ENCODE results near the gene ACTN1. TPM values are rescaled to one million over a fixed set of nuclear protein-coding genes. Genes with fewer than 3 reads are reported as not detected.

Gene ACTN1
- polyA plus RNA-seq, 1 of the 3 experiments (the other 2 are of a cell fraction) = 319 TPM

- WGBS (ENCODE audit: low lambda C conversion rate) = 67% methylated on average over 5 of the region's 5 CpGs
- Histone ChIP-seq H3K4me2 (no peak overlapping the region), H3F3A (replicated peaks; ENCODE audit: insufficient read depth) (peaks cover 54% of the 10 kb centered on the region), H3K27me3 (ENCODE audit: insufficient read depth) (no peaks in the 10 kb centered on the region), H3K4me3 (ENCODE audit: low read depth in 2 of 2, low read length in 1 of 2) (no peak overlapping the region), H3K27ac (ENCODE audit: low read depth in 2 of 2, low read length in 1 of 2) (no peak overlapping the region), H3K4me1 (ENCODE audit: control insufficient read depth in 1 of 2, insufficient read depth in 2 of 2, low read depth in 1 of 2, low read length in 1 of 2) (no peaks in the 10 kb centered on the region), H4K20me1 (ENCODE audit: insufficient read depth) (no peaks in the 10 kb centered on the region; the same call in 1 of the 2 replicates), H3K9ac (no peak overlapping the region), H3K9me3 (no peaks in the 10 kb centered on the region), H3K9me2 (no peaks in the 10 kb centered on the region), H3K36me3 (replicated peaks in 1 of 2; ENCODE audit: control insufficient read depth in 1 of 2, insufficient read depth in 2 of 2, low read length in 1 of 2) (peaks cover 72 to 88% of the 10 kb centered on the region in 2 experiments), H3K79me2 (ENCODE audit: insufficient read depth) (peaks cover 6% of the 10 kb centered on the region; the same call in 1 of the 2 replicates), H2AFZ (ENCODE audit: low read depth) (no peak overlapping the region)
- peak; percentile 58 for DNase-seq
- ChIA-PET POLR2A (no interaction called here), CTCF (interaction anchor here (2.0 to 5.4 kb wide), 4 partner anchors 11 to 235 kb away, joined by 5 to 56 read pairs (median 16); no protein-coding TSS in a partner anchor)
- no peak for TF ChIP-seq TCF12 (IDR thresholded peaks at IDR 0.05)
- TF ChIP-seq FOXJ3 (CRISPR knock-in tag; IDR thresholded peaks at IDR 0.05) = no peak
- TF ChIP-seq PBX3 (IDR thresholded peaks at IDR 0.05) = no peak
- TF ChIP-seq FOSL2 (IDR thresholded peaks at IDR 0.05; ENCODE audit: borderline replicate concordance, low read depth) = no peak
- no peak for TF ChIP-seq RAD21 (IDR thresholded peaks at IDR 0.05; ENCODE audit: low read length)
- no peak for TF ChIP-seq GABPA (IDR thresholded peaks at IDR 0.05; ENCODE audit: low read depth)
- no peak for TF ChIP-seq RXRA (IDR thresholded peaks at IDR 0.05; ENCODE audit: borderline replicate concordance, low read depth)
- no peak for TF ChIP-seq POLR2AphosphoS5 (IDR thresholded peaks at IDR 0.05; ENCODE audit: low read depth, low read length)
- no peak for TF ChIP-seq YY1 (IDR thresholded peaks at IDR 0.05; ENCODE audit: low read depth)
- TF ChIP-seq SIN3A (IDR thresholded peaks at IDR 0.05; ENCODE audit: borderline replicate concordance, low read depth, low read length) = no peak
- TF ChIP-seq ZBTB33 (IDR thresholded peaks at IDR 0.05; ENCODE audit: borderline replicate concordance, low read depth) = no peak
- TF ChIP-seq, protein P1, sequence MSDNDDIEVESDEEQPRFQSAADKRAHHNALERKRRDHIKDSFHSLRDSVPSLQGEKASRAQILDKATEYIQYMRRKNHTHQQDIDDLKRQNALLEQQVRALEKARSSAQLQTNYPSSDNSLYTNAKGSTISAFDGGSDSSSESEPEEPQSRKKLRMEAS (IDR thresholded peaks at IDR 0.05; ENCODE audit: low read depth) = no peak
- no peak for TF ChIP-seq USF2 (IDR thresholded peaks at IDR 0.05; ENCODE audit: borderline replicate concordance, low read depth, low read length)
- TF ChIP-seq SMC3 (IDR thresholded peaks at IDR 0.05; ENCODE audit: low read depth, low read length) = no peak
- no peak for TF ChIP-seq ELF1 (IDR thresholded peaks at IDR 0.05)
These were observed 105.7 kb downstream of the ACTN1 start for GRCh38 chr14:68873376-68873775.
